ENCODE data around the gene EEF1AKMT1. TPM values are rescaled to one million over a fixed set of nuclear protein-coding genes. Genes with fewer than 3 reads are reported as not detected.

Gene EEF1AKMT1
- total and polyA plus RNA-seq, 2 donors (not counting 1 experiment from before 2014, with no cell fraction given) = 2.9 to 4.9 TPM

DNA sequence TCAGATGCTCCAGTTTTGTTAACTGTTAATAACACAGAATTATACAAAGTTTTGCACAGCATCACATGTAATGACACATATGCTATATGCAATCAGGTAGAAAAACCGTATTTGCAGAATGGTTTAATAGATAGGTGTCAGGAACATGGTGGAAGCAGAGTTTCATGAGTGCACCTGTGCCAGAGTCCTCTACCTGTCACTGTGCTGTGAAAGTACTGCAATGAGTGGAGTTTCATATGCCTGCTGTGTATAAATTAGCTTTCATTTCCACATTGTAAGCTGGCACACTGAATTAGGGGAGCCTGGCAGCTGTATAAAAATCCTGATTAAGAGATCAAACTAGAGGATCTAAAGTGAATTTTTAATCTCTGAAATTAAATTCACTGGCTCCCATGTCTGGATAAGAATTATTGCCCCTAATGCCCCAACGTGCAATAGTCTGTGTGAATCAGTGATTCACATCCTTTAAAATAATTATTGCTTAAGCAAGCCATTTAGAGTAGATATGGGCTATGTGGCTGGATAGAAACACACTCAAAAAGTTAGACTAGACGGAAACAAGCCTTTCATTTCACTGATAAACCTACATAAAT, 8.5 kb upstream of the EEF1AKMT1 start:
- H3K27ac Mint-ChIP-seq = no peak overlapping the region
- no peak overlapping the region for H3K27ac ChIP-seq (ENCODE audit: low read length in 2 of 2)
- no peaks in the 10 kb centered on the region for H3K4me1 Mint-ChIP-seq
- ATAC-seq (ENCODE audit: low read depth) (no peak), DNase-seq (no peak)
- TF ChIP-seq EZH2 (IDR thresholded peaks at IDR 0.05; ENCODE audit: borderline replicate concordance, insufficient read depth, low read depth, low read length, poor library complexity, severe bottlenecking) = no peak
- TF ChIP-seq, protein P1, sequence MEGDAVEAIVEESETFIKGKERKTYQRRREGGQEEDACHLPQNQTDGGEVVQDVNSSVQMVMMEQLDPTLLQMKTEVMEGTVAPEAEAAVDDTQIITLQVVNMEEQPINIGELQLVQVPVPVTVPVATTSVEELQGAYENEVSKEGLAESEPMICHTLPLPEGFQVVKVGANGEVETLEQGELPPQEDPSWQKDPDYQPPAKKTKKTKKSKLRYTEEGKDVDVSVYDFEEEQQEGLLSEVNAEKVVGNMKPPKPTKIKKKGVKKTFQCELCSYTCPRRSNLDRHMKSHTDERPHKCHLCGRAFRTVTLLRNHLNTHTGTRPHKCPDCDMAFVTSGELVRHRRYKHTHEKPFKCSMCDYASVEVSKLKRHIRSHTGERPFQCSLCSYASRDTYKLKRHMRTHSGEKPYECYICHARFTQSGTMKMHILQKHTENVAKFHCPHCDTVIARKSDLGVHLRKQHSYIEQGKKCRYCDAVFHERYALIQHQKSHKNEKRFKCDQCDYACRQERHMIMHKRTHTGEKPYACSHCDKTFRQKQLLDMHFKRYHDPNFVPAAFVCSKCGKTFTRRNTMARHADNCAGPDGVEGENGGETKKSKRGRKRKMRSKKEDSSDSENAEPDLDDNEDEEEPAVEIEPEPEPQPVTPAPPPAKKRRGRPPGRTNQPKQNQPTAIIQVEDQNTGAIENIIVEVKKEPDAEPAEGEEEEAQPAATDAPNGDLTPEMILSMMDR (IDR thresholded peaks at IDR 0.05) = no peak
- no peak overlapping the region for H3K4me3 Mint-ChIP-seq
- POLR2A ChIA-PET = no interaction called here
- H3K4me1 ChIP-seq (ENCODE audit: control insufficient read depth in 2 of 2, insufficient read depth in 2 of 2, low read length in 2 of 2) = no peaks in the 10 kb centered on the region
- H2AFZ ChIP-seq (ENCODE audit: insufficient read depth, low read depth, low read length, poor library complexity, severe bottlenecking) = no peak overlapping the region
- no peak overlapping the region for H3K9ac ChIP-seq (ENCODE audit: low read length)
- WGBS (ENCODE audit: insufficient coverage) = 60% methylated on average over 1 of the region's 3 CpGs
- no peaks in the 10 kb centered on the region for H3K9me3 ChIP-seq (ENCODE audit: control extremely low read depth in 1 of 3, control insufficient read depth in 2 of 3, insufficient read depth in 1 of 3, low read length in 2 of 3)
- H4K20me1 ChIP-seq (ENCODE audit: control insufficient read depth, insufficient read depth, low read length, poor library complexity, severe bottlenecking) = no peaks in the 10 kb centered on the region
- no peaks in the 10 kb centered on the region for H3K27me3 Mint-ChIP-seq
- CTCF ChIA-PET = no interaction called here
- H3K4me3 ChIP-seq (ENCODE audit: control extremely low read depth in 1 of 5, extremely low read depth in 1 of 5, insufficient read depth in 1 of 5, low read depth in 2 of 5, low read length in 4 of 5) = no peak overlapping the region
- peaks cover under 1 to 30% of the 10 kb centered on the region in 2 experiments for H3K36me3 ChIP-seq (replicated peaks in 1 of 2; ENCODE audit: control extremely low read depth in 1 of 2, control insufficient read depth in 1 of 2, extremely low read depth in 1 of 2, insufficient read depth in 2 of 2, low read length in 1 of 2)
- H3K79me2 ChIP-seq (ENCODE audit: control insufficient read depth, insufficient read depth, low read length) = no peaks in the 10 kb centered on the region
- intact Hi-C loops (cut with micrococcal nuclease) = no loop called here
- H3K9me3 Mint-ChIP-seq (ENCODE audit: insufficient read depth) = no peaks in the 10 kb centered on the region
- H3K4me2 ChIP-seq (replicated peaks; ENCODE audit: low read depth, low read length, poor library complexity, severe bottlenecking) = no peak overlapping the region
- H3K27me3 ChIP-seq (replicated peaks in 1 of 4; ENCODE audit: control extremely low read depth in 1 of 4, control insufficient read depth in 3 of 4, insufficient read depth in 4 of 4, low read length in 3 of 4) = no peaks in the 10 kb centered on the region

DNA sequence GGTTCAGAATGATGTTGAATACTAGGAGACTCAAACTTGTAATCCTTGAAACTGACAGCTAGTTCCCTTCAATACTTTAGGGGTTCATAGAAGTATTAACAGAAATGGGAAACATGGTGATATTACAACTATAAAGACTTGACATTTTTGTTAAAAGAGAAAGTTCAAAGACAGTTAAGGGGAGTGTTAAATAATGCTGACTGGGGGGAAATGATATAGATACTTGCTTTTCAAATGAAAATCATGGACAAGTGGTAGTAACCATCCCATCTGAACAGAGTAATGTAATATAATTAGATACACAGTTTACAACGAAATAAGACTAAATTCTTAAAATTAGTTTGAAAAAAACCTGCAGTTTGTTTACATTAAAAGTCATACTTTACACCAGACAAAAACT, 6.6 kb upstream of the EEF1AKMT1 start:
- intact Hi-C loops (cut with micrococcal nuclease) = no loop called here
- no peak overlapping the region for H3K27ac ChIP-seq (ENCODE audit: low read length in 2 of 2)
- Mint-ChIP-seq H3K27me3 (no peaks in the 10 kb centered on the region), H3K4me3 (no peak overlapping the region), H3K4me1 (no peaks in the 10 kb centered on the region), H3K9me3 (ENCODE audit: insufficient read depth) (no peaks in the 10 kb centered on the region), H3K27ac (no peak overlapping the region)
- no peak overlapping the region for H2AFZ ChIP-seq (ENCODE audit: insufficient read depth, low read depth, low read length, poor library complexity, severe bottlenecking)
- no peaks in the 10 kb centered on the region for H3K4me1 ChIP-seq (ENCODE audit: control insufficient read depth in 2 of 2, insufficient read depth in 2 of 2, low read length in 2 of 2)
- H4K20me1 ChIP-seq (ENCODE audit: control insufficient read depth, insufficient read depth, low read length, poor library complexity, severe bottlenecking) = no peaks in the 10 kb centered on the region
- H3K9me3 ChIP-seq (ENCODE audit: control extremely low read depth in 1 of 3, control insufficient read depth in 2 of 3, insufficient read depth in 1 of 3, low read length in 2 of 3) = no peaks in the 10 kb centered on the region
- H3K27me3 ChIP-seq (replicated peaks in 1 of 4; ENCODE audit: control extremely low read depth in 1 of 4, control insufficient read depth in 3 of 4, insufficient read depth in 4 of 4, low read length in 3 of 4) = no peaks in the 10 kb centered on the region
- H3K4me2 ChIP-seq (replicated peaks; ENCODE audit: low read depth, low read length, poor library complexity, severe bottlenecking) = no peak overlapping the region
- POLR2A ChIA-PET = no interaction called here
- WGBS (ENCODE audit: insufficient coverage) = no CpG with 5 or more reads among the region's 1 CpG
- H3K79me2 ChIP-seq (ENCODE audit: control insufficient read depth, insufficient read depth, low read length) = no peaks in the 10 kb centered on the region
- TF ChIP-seq, protein P1 (IDR thresholded peaks at IDR 0.05) = no peak
- TF ChIP-seq EZH2 (IDR thresholded peaks at IDR 0.05; ENCODE audit: borderline replicate concordance, insufficient read depth, low read depth, low read length, poor library complexity, severe bottlenecking) = no peak
- no peak overlapping the region for H3K4me3 ChIP-seq (ENCODE audit: control extremely low read depth in 1 of 5, extremely low read depth in 1 of 5, insufficient read depth in 1 of 5, low read depth in 2 of 5, low read length in 4 of 5)
- H3K9ac ChIP-seq (ENCODE audit: low read length) = no peak overlapping the region
- no peak for ATAC-seq (ENCODE audit: low read depth)
- peaks cover 0 to 20% of the 10 kb centered on the region in 2 experiments for H3K36me3 ChIP-seq (replicated peaks in 1 of 2; ENCODE audit: control extremely low read depth in 1 of 2, control insufficient read depth in 1 of 2, extremely low read depth in 1 of 2, insufficient read depth in 2 of 2, low read length in 1 of 2)
- no peak for DNase-seq
- CTCF ChIA-PET = interaction anchor here (1.4 to 1.8 kb wide), 2 partner anchors 15 to 48 kb away, joined by 3 to 4 read pairs; no protein-coding TSS in a partner anchor

Measured in B cell (primary cell).